Activated naive CD8-positive, alpha-beta T cell treated with anti-CD3 and anti-CD28 coated beads, Interleukin-2, amount 10 ng/mL, durations not matched to agents 7 days and 5 days (primary cell): ENCODE measurements around the gene GMEB1. TPM values are rescaled to one million over a fixed set of nuclear protein-coding genes. Genes with fewer than 3 reads are reported as not detected.
"Not testable (repeated sequence)": the region's sequence is repeated elsewhere in the genome, so short reads cannot be mapped to it uniquely, and the experiment has no call there.

ENCODE experiments used
- ATAC-seq: fragments of 150-1000 bp; cut with Tn5 transposase; one replicate; pipeline ENCODE4 v1.10.0; 2021; ENCODE audit warnings: low read depth, moderate library complexity
- POLR2A ChIA-PET: fragments of 350-600 bp; sonication (Branson Sonifier 250); formaldehyde crosslinking; loops from one replicate; lab custom pipeline; 2021; ENCODE audit warnings: antibody characterized with exemption; lab: Charles Lee
- DNase-seq: peaks from one replicate; pipeline ENCODE4 v3.0.0; 2021
- H3K27ac Mint-ChIP-seq: one replicate; pipeline ENCODE4 v1.8.0; 2022; ENCODE audit warnings: mild to moderate bottlenecking, mixed read lengths
- H3K27me3 Mint-ChIP-seq: one replicate; pipeline ENCODE4 v1.8.0; 2022; ENCODE audit warnings: mild to moderate bottlenecking, moderate library complexity, mixed read lengths
- H3K36me3 Mint-ChIP-seq: one replicate; pipeline ENCODE4 v1.8.0; 2021; ENCODE audit warnings: mild to moderate bottlenecking, mixed read lengths
- H3K4me1 Mint-ChIP-seq: one replicate; pipeline ENCODE4 v1.8.0; 2021; ENCODE audit warnings: mixed read lengths
- H3K4me3 Mint-ChIP-seq: one replicate; pipeline ENCODE4 v1.8.0; 2022; ENCODE audit warnings: mild to moderate bottlenecking, moderate library complexity, mixed read lengths
- H3K9me3 Mint-ChIP-seq: one replicate; pipeline ENCODE4 v1.8.0; 2021; ENCODE audit warnings: mixed read lengths
- total RNA-seq, 2 experiments: library from RNA; stranded (reverse); gene quantifications; one replicate each; pipeline ENCODE4 v1.2.3, GENCODE V29; 2021

Gene GMEB1
- total RNA-seq, 2 experiments from 2014 or later, result 31.7 to 32.7 TPM

- H3K27ac Mint-ChIP-seq, result no peak overlapping the region
- no peaks in the 10 kb centered on the region for H3K9me3 Mint-ChIP-seq
- peaks cover 4% of the 10 kb centered on the region for H3K4me1 Mint-ChIP-seq
- POLR2A ChIA-PET, result no interaction called here
- H3K4me3 Mint-ChIP-seq, result no peak overlapping the region
- ATAC-seq, result no peak
- H3K27me3 Mint-ChIP-seq, result no peaks in the 10 kb centered on the region
- H3K36me3 Mint-ChIP-seq, result peaks cover 17% of the 10 kb centered on the region
- DNase-seq, result no peak
Measured at GRCh38 chr1:28680151-28680550, 11.6 kb downstream of the GMEB1 start.

GRCh38 chr1:28682840-28683239 is 14.3 kb downstream of the GMEB1 start:
- POLR2A ChIA-PET, result interaction anchor here (0.7 to 1.0 kb wide), 2 partner anchors 35 to 283 kb away, joined by 3 to 6 read pairs; partner anchors contain the start of gene RNU11
- no peak for DNase-seq
- H3K4me3 Mint-ChIP-seq, result no peak overlapping the region
- no peaks in the 10 kb centered on the region for H3K9me3 Mint-ChIP-seq
- peaks cover 4% of the 10 kb centered on the region for H3K4me1 Mint-ChIP-seq
- ATAC-seq, result no peak
- H3K27me3 Mint-ChIP-seq, result no peaks in the 10 kb centered on the region
- H3K27ac Mint-ChIP-seq, result peak overlapping the region; percentile 30
- H3K36me3 Mint-ChIP-seq, result peaks cover 23% of the 10 kb centered on the region

GRCh38 chr1:28684937-28685336 is 16.4 kb downstream of the GMEB1 start:
- H3K4me3 Mint-ChIP-seq, result no peak overlapping the region
- H3K36me3 Mint-ChIP-seq, result peaks cover 28% of the 10 kb centered on the region
- POLR2A ChIA-PET, result interaction anchor here (0.6 kb wide), 1 partner anchor 356 kb away, joined by 4 read pairs; no protein-coding TSS in a partner anchor
- no peak for ATAC-seq
- no peaks in the 10 kb centered on the region for H3K27me3 Mint-ChIP-seq
- H3K9me3 Mint-ChIP-seq, result no peaks in the 10 kb centered on the region
- DNase-seq, result no peak
- no peak overlapping the region for H3K27ac Mint-ChIP-seq
- H3K4me1 Mint-ChIP-seq, result peaks cover 4% of the 10 kb centered on the region

- H3K9me3 Mint-ChIP-seq, H3K4me3 Mint-ChIP-seq, H3K27ac Mint-ChIP-seq, H3K4me1 Mint-ChIP-seq, ATAC-seq, POLR2A ChIA-PET, DNase-seq, H3K27me3 Mint-ChIP-seq: not testable (repeated sequence)
- H3K36me3 Mint-ChIP-seq, result peaks cover 31% of the 10 kb centered on the region
Measured at GRCh38 chr1:28691627-28692026, 23.0 kb downstream of the GMEB1 start.

GRCh38 chr1:28703629-28704028 is 35.0 kb downstream of the GMEB1 start:
- H3K4me1 Mint-ChIP-seq, result peaks cover 5% of the 10 kb centered on the region
- POLR2A ChIA-PET, result no interaction called here
- H3K27ac Mint-ChIP-seq, result no peak overlapping the region
- H3K36me3 Mint-ChIP-seq, result peaks cover 22% of the 10 kb centered on the region
- no peak overlapping the region for H3K4me3 Mint-ChIP-seq
- H3K9me3 Mint-ChIP-seq, result no peaks in the 10 kb centered on the region
- ATAC-seq, result no peak
- H3K27me3 Mint-ChIP-seq, result no peaks in the 10 kb centered on the region
- no peak for DNase-seq

- POLR2A ChIA-PET, result no interaction called here
- H3K27me3 Mint-ChIP-seq, result no peaks in the 10 kb centered on the region
Measured at GRCh38 chr1:28716336-28716735, 47.8 kb downstream of the GMEB1 start.

GRCh38 chr1:28718166-28718565 is 49.6 kb downstream of the GMEB1 start:
- DNase-seq (no peak), ATAC-seq (no peak)
- POLR2A ChIA-PET, result interaction anchor here (0.9 kb wide), 1 partner anchor 49 kb away, joined by 3 read pairs; no protein-coding TSS in a partner anchor
- Mint-ChIP-seq H3K36me3 (peaks cover 19% of the 10 kb centered on the region), H3K27me3 (no peaks in the 10 kb centered on the region), H3K4me1 (peaks cover 2% of the 10 kb centered on the region), H3K4me3 (no peak overlapping the region), H3K9me3 (no peaks in the 10 kb centered on the region), H3K27ac (no peak overlapping the region)

More at GRCh38 chr1:28716336-28716735, 47.8 kb downstream of the GMEB1 start:
- no peak overlapping the region for H3K4me3 Mint-ChIP-seq
- H3K4me1 Mint-ChIP-seq, result peaks cover 2% of the 10 kb centered on the region
- H3K27ac Mint-ChIP-seq, result no peak overlapping the region
- H3K36me3 Mint-ChIP-seq, result peaks cover 24% of the 10 kb centered on the region
- ATAC-seq (no peak), DNase-seq (no peak)
- no peaks in the 10 kb centered on the region for H3K9me3 Mint-ChIP-seq

- no peaks in the 10 kb centered on the region for H3K27me3 Mint-ChIP-seq
- ATAC-seq (no peak), DNase-seq (no peak)
- H3K9me3 Mint-ChIP-seq, result no peaks in the 10 kb centered on the region
- H3K4me1 Mint-ChIP-seq, result peaks cover 2% of the 10 kb centered on the region
- POLR2A ChIA-PET, result interaction anchor here (0.9 to 1.2 kb wide), 2 partner anchors 18 to 49 kb away, joined by 3 to 6 read pairs; partner anchors contain the start of gene YTHDF2
- H3K27ac Mint-ChIP-seq, result no peak overlapping the region
- peaks cover 14% of the 10 kb centered on the region for H3K36me3 Mint-ChIP-seq
- H3K4me3 Mint-ChIP-seq, result no peak overlapping the region
Measured at GRCh38 chr1:28718586-28719331, 50.2 kb downstream of the GMEB1 start.

GRCh38 chr1:28719332-28719619 is 50.7 kb downstream of the GMEB1 start:
- DNase-seq (no peak), ATAC-seq (no peak)
- Mint-ChIP-seq H3K4me3 (no peak overlapping the region), H3K9me3 (no peaks in the 10 kb centered on the region), H3K4me1 (peaks cover 2% of the 10 kb centered on the region), H3K36me3 (peaks cover 10% of the 10 kb centered on the region), H3K27me3 (no peaks in the 10 kb centered on the region), H3K27ac (no peak overlapping the region)
- POLR2A ChIA-PET, result interaction anchor here (1.2 kb wide), 1 partner anchor 17 kb away, joined by 6 read pairs; the partner anchor contains the start of gene YTHDF2

GRCh38 chr1:28720376-28720775 is 51.8 kb downstream of the GMEB1 start:
- ATAC-seq, result no peak
- H3K36me3 Mint-ChIP-seq, result peaks cover 6% of the 10 kb centered on the region
- no peak for DNase-seq
- POLR2A ChIA-PET, result interaction anchor here (1.2 kb wide), 1 partner anchor 16 kb away, joined by 7 read pairs; the partner anchor contains the start of gene YTHDF2
- peaks cover 2% of the 10 kb centered on the region for H3K27me3 Mint-ChIP-seq
- H3K27ac Mint-ChIP-seq, result no peak overlapping the region
- H3K4me3 Mint-ChIP-seq, result no peak overlapping the region
- H3K9me3 Mint-ChIP-seq, result no peaks in the 10 kb centered on the region
- H3K4me1 Mint-ChIP-seq, result peaks cover 2% of the 10 kb centered on the region

GRCh38 chr1:28721927-28722326 is 53.3 kb downstream of the GMEB1 start:
- POLR2A ChIA-PET, DNase-seq, H3K27ac Mint-ChIP-seq, H3K4me3 Mint-ChIP-seq, H3K27me3 Mint-ChIP-seq, H3K4me1 Mint-ChIP-seq, H3K36me3 Mint-ChIP-seq, H3K9me3 Mint-ChIP-seq, ATAC-seq: not testable (repeated sequence)

- H3K9me3 Mint-ChIP-seq, H3K27ac Mint-ChIP-seq, DNase-seq, H3K27me3 Mint-ChIP-seq, H3K4me1 Mint-ChIP-seq, H3K36me3 Mint-ChIP-seq, H3K4me3 Mint-ChIP-seq, ATAC-seq: not testable (repeated sequence)
- POLR2A ChIA-PET, result interaction anchor here (0.7 kb wide), 1 partner anchor 304 kb away, joined by 5 read pairs; no protein-coding TSS in a partner anchor
Measured at GRCh38 chr1:28725365-28725764, 56.8 kb downstream of the GMEB1 start.

- no peak for ATAC-seq
- no peak for DNase-seq
- H3K4me3 Mint-ChIP-seq, result peak overlapping the region; percentile 96
Measured at GRCh38 chr1:28735961-28736449, 67.4 kb downstream of the GMEB1 start.

More at GRCh38 chr1:28735961-28736449, 67.4 kb downstream of the GMEB1 start:
- POLR2A ChIA-PET, result interaction anchor here (0.7 to 3.4 kb wide), 31 partner anchors 8 to 769 kb away, joined by 3 to 76 read pairs (median 5); partner anchors contain the start of genes EPB41, GMEB1, RCC1 and RNU11
- peaks cover 22% of the 10 kb centered on the region for H3K36me3 Mint-ChIP-seq
- H3K27ac Mint-ChIP-seq, result peak overlapping the region; percentile 94
- H3K27me3 Mint-ChIP-seq, result no peaks in the 10 kb centered on the region
- peaks cover 22% of the 10 kb centered on the region for H3K4me1 Mint-ChIP-seq
- H3K9me3 Mint-ChIP-seq, result no peaks in the 10 kb centered on the region
